Regular cardiac myocyte (primary cell): Measurements from ENCODE around the gene CCDC91. TPM values are rescaled to one million over a fixed set of nuclear protein-coding genes. Genes with fewer than 3 reads are reported as not detected.

Experiments
- total RNA-seq: library from RNA; depleted of rRNA; stranded (reverse); fragments of >200 nt; gene quantifications from 2 replicates; pipeline ENCODE4 v1.2.3, GENCODE V29; 2014

CCDC91 gene
- 35.3 and 57.8 TPM in 2 replicates for total RNA-seq

DNA sequence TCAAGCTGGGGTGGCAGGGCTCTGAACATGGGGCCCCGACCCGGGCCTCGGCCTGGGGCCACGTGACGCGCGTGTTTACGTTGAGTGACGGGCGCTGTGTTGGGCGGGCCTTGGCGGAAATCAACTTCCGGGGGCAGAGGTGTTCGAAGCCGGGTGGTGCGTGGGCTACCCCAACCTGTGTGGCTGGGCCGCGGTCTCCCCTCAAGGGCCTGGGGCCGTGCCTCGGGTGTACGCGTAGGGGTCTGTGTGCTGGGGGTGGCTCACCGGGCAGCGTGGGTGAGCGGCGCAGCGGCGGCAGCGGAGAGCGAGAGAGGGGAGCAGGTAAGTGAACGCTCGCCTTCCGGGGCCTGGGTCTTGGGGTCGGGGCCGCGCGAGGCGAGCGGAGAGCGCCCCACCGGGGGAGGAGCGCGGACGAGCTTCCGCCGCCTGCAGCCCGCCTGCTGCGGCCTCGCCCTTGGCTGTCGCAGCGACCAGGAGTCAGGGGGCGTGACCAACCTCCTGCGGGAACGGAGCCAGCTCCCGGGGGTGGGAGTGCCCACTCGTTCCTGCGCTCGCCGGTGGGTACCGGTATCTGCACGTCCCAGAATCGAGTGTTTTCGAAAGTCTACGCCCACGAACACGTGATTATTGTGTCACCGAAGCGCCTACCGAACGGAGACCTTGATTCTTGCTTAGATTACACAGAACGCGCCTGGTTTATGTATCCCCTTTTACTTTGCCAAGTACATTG, at the start of gene CCDC91:
TSS of gene CCDC91 (plus strand) at position 136 of the 730 bp plus-strand sequence. CDS start 66,760 bp downstream, outside the sequence.

Other genes starting within 250 kb of the CCDC91 start
- 4.2 and 10.2 TPM in 2 replicates for gene PTHLH, start 217.7 kb upstream of the CCDC91 start, total RNA-seq